ENCODE measurements around the gene KNL1. TPM values are rescaled to one million over a fixed set of nuclear protein-coding genes. Genes with fewer than 3 reads are reported as not detected.
A peak's percentile ranks its signal among the peaks of the same experiment; 100 is the strongest.

The KNL1 gene
- total RNA-seq, 1 donor from 2014 or later = 0.96 TPM

- intact Hi-C loops (cut with micrococcal nuclease) = no loop called here
- H3K9me3 ChIP-seq (replicated peaks) = no peaks in the 10 kb centered on the region
- peaks cover 41% of the 10 kb centered on the region for H3K4me1 ChIP-seq
- no peak overlapping the region for H3K27ac ChIP-seq (replicated peaks)
- H3K4me3 ChIP-seq = peak overlapping the region; percentile 92
- H3K36me3 ChIP-seq = peaks cover 9% of the 10 kb centered on the region
- H3K27me3 ChIP-seq (ENCODE audit: low read depth) = no peaks in the 10 kb centered on the region
- no peak for TF ChIP-seq CTCF (IDR thresholded peaks at IDR 0.05; ENCODE audit: borderline replicate concordance)
- no peak for DNase-seq
Observed at GRCh38 chr15:40563426-40563825, 30.6 kb upstream of the KNL1 start.

- intact Hi-C loops (cut with micrococcal nuclease) = no loop called here
- H3K4me3 ChIP-seq = peak within 1 kb of the TSS; percentile 92
- H3K9me3 ChIP-seq (replicated peaks) = no peaks in the 10 kb centered on the region
- H3K27ac ChIP-seq (replicated peaks) = peak within 1 kb of the TSS; percentile 98
- no peak for TF ChIP-seq CTCF (IDR thresholded peaks at IDR 0.05; ENCODE audit: borderline replicate concordance)
- no peaks in the 10 kb centered on the region for H3K27me3 ChIP-seq (ENCODE audit: low read depth)
- DNase-seq = peak; percentile 97
- H3K36me3 ChIP-seq = peaks cover 9% of the 10 kb centered on the region
- peaks cover 52% of the 10 kb centered on the region for H3K4me1 ChIP-seq
Observed at GRCh38 chr15:40564591-40565332, 29.3 kb upstream of the KNL1 start, which contains the start of gene CCDC32. Gene CCDC32 (minus strand): TSS chr15:40565042. CDS start chr15:40563015, 2,027 bp downstream.

GRCh38 chr15:40565333-40566238 is 28.5 kb upstream of the KNL1 start:
- DNase-seq = no peak
- no peak for TF ChIP-seq CTCF (IDR thresholded peaks at IDR 0.05; ENCODE audit: borderline replicate concordance)
- peak overlapping the region; percentile 92 for H3K4me3 ChIP-seq
- peaks cover 9% of the 10 kb centered on the region for H3K36me3 ChIP-seq
- peak overlapping the region; percentile 98 for H3K27ac ChIP-seq (replicated peaks)
- H3K9me3 ChIP-seq (replicated peaks) = no peaks in the 10 kb centered on the region
- peaks cover 60% of the 10 kb centered on the region for H3K4me1 ChIP-seq
- intact Hi-C loops (cut with micrococcal nuclease) = no loop called here
- no peaks in the 10 kb centered on the region for H3K27me3 ChIP-seq (ENCODE audit: low read depth)

- no peaks in the 10 kb centered on the region for H3K9me3 ChIP-seq (replicated peaks)
- DNase-seq = no peak
- H3K36me3 ChIP-seq = peaks cover 14% of the 10 kb centered on the region
- no peak for TF ChIP-seq CTCF (IDR thresholded peaks at IDR 0.05; ENCODE audit: borderline replicate concordance)
- H3K4me1 ChIP-seq = peaks cover 58% of the 10 kb centered on the region
- H3K4me3 ChIP-seq = no peak overlapping the region
- H3K27me3 ChIP-seq (ENCODE audit: low read depth) = no peaks in the 10 kb centered on the region
- no peak overlapping the region for H3K27ac ChIP-seq (replicated peaks)
- intact Hi-C loops (cut with micrococcal nuclease) = no loop called here
Observed at GRCh38 chr15:40567111-40567510, 26.9 kb upstream of the KNL1 start.

- H3K27me3 ChIP-seq (ENCODE audit: low read depth) = no peaks in the 10 kb centered on the region
- H3K9me3 ChIP-seq (replicated peaks) = no peaks in the 10 kb centered on the region
- H3K27ac ChIP-seq (replicated peaks) = peak within 1 kb of the TSS; percentile 89
- no peak for TF ChIP-seq CTCF (IDR thresholded peaks at IDR 0.05; ENCODE audit: borderline replicate concordance)
- H3K36me3 ChIP-seq = peaks cover 29% of the 10 kb centered on the region
- H3K4me3 ChIP-seq = peak within 1 kb of the TSS; percentile 99
- peaks cover 36% of the 10 kb centered on the region for H3K4me1 ChIP-seq
- peak; percentile 95 for DNase-seq
- intact Hi-C loops (cut with micrococcal nuclease) = no loop called here
Observed at GRCh38 chr15:40569129-40569953, 24.7 kb upstream of the KNL1 start, which contains the start of gene RPUSD2. Gene RPUSD2 (plus strand): TSS chr15:40569299. CDS start chr15:40569338, 39 bp downstream.

All from left ventricle myocardium inferior (tissue), 1 donor.